ENCODE data around the gene OR1J1.

OR1J1 gene

GRCh38 chr9:122477826-122478225 lies at the start of gene OR1J1:
TSS of gene OR1J1 (minus strand) at chr9:122477926. CDS start at chr9:122477926, 0 bp downstream.
- no peak for DNase-seq

- DNase-seq, result no peak
These were observed 49.5 kb upstream of the OR1J1 start, which contains the start of gene OR1N1 for GRCh38 chr9:122527193-122527592. TSS of gene OR1N1 (minus strand) at chr9:122527293. CDS start at chr9:122527293, 0 bp downstream.

- DNase-seq, result no peak
These were observed 48.9 kb upstream of the OR1J1 start for GRCh38 chr9:122526602-122527001.

GRCh38 chr9:122519376-122519775 lies 41.6 kb upstream of the OR1J1 start:
- no peak for DNase-seq

GRCh38 chr9:122518841-122519240 lies 41.1 kb upstream of the OR1J1 start, which contains the start of gene OR1J4:
TSS of gene OR1J4 (plus strand) at chr9:122519141. CDS start at chr9:122519141, 0 bp downstream.
- DNase-seq, result no peak

DNA sequence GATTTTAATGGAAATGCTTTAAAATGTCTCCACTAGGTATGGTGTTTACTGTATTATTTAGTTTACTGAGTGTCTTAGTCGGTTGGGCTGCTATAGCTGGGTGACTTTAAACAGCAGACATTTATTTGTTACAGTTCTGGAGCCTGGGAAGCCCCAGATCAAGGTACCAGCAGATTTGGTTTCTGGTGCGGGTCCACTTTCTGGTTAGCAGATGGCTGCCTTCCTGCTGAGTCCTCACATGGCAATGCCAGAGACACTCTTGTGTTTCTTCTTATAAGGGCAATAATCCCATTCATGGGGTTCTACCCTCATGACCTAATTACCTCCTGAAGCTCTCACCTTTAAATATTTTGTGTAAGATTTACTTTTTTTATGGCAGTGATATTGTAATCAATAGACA lies 40.5 kb upstream of the OR1J1 start:
- DNase-seq, result no peak

DNA sequence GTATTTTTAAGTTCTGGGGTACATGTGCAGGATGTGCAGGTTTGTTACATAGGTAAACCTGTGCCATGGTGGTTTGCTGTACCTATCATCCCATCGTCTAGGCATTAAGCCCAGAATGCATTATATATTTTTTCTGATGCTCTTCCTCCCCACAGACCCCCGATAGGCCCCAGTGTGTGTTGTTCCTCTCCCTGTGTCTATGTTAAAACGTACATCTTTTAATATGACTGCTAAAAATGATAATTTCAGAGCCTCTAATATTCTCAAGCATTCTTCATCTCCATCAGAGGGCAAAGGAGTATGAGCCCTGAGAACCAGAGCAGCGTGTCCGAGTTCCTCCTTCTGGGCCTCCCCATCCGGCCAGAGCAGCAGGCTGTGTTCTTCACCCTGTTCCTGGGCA lies 32.8 kb upstream of the OR1J1 start, which contains the start of gene OR1J2:
TSS of gene OR1J2 (plus strand) at position 301 of the 400 bp plus-strand sequence. CDS start at position 301, 0 bp downstream.
- DNase-seq, result no peak

DNA sequence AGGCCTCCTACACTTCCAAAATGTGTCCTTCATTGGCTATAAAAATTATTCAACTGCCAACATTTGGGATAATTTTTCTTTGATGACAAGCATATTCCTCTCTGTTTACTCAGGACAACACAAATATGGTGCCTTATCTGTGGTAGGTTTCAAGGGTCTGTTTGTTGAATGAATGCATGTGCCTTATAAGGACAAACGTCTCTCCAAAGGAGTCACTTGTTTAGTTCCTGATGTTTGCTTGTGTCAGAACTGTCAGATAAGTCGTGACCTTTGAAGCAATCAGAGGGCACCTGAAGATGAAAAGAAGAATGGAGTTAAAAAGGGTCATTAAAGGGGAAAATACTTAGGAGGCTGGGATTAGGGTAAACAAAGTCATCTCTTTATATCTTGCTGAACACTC lies 29.2 kb upstream of the OR1J1 start:
- DNase-seq, result no peak

GRCh38 chr9:122498883-122499288 lies 21.2 kb upstream of the OR1J1 start:
- DNase-seq, result no peak

DNA sequence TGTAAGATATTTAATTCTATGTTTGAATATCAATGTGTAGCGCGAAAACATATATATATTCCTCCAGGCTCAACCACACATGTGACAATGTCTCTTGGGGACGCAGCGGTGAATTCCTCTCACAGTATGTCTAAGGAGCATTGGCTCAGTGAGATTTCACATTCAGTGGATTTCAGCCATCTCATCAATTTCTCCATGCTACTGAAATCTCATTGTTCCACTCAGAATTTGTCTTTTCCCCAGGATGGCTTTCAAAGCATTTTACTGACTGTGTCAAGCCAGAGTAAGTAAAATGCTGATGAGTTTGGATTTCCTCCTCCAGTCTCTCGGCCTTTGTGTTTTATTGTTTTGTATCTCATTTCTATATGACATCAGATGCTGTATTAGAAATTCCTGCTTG lies 1.3 kb upstream of the OR1J1 start:
- no peak for DNase-seq

DNA sequence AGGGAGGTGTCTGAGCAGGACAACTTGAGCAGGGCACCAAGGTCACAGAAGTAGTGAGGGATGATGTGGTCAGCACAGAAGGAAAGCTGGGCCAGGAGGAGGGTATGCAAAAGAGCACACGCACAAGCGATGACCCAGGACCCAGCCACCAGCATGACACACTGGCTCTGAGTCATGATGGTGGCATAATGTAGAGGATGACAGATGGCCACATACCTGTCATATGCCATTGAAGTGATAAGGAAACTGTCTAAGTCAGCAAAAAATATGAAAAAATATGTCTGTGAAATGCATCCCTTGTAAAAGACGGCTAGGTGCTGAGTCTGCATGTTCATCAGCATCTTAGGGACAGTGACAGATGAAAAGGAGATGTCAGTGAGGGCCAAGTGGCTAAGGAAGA lies 380 bp downstream of the OR1J1 start:
- DNase-seq, result no peak

DNA sequence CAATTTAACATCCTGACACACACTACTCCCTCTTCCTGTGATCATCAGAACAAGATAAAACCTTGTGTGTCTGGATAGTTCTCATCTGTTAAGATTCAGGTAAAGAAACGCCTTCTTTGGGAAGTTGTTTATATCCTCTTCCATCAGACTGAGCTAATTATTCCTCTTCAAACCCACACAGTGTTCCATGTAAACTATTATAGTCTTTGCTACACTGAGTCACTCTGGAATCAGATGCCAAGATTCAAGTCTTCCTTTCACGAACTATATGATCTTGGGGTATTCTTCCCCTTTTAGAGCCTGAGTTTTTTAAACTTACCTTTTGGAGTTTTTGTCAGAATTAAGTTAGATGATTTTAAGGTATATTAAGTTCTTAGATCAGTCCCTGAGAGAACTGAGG lies 2.0 kb downstream of the OR1J1 start:
- DNase-seq, result no peak

GRCh38 chr9:122474561-122474960 lies 3.2 kb downstream of the OR1J1 start:
- DNase-seq, result no peak

DNA sequence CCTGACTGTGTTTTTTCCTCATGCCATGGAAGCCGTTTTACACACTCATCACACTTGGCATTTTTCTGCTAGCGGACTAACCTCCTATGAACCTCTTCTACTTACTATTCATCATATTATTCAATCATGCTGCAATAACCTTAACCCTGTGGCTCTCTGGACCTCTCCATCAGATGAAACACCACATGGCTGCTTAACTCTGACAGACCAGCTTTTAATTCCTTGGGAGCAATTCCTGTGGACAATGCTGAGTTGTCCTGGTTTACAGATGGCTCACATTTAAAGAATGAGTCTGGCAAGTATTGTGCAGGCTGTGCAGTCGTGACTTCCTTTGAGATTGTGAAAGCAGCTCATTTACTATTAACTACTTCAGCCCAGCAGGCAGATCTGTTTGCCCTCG lies 9.0 kb downstream of the OR1J1 start:
- DNase-seq, result no peak

DNA sequence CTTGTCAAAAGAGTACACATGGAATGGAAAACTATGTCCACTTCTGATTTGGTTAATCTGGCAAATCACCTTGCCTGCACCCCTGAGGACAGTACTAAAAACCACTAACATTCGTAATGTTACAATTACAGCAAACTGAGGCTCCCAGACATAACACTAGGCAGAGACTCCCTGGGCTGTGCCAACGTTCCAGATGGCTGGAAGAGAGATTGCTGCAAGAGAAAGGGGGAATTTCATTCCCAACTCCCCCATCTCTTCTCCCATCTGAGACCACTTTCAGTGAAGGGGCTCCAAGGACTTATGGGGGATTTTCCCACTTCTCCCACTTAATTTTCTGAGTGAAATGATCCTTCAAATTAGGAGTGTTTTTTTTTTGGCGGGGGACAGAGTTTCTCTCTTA lies 11.3 kb downstream of the OR1J1 start:
- no peak for DNase-seq

DNA sequence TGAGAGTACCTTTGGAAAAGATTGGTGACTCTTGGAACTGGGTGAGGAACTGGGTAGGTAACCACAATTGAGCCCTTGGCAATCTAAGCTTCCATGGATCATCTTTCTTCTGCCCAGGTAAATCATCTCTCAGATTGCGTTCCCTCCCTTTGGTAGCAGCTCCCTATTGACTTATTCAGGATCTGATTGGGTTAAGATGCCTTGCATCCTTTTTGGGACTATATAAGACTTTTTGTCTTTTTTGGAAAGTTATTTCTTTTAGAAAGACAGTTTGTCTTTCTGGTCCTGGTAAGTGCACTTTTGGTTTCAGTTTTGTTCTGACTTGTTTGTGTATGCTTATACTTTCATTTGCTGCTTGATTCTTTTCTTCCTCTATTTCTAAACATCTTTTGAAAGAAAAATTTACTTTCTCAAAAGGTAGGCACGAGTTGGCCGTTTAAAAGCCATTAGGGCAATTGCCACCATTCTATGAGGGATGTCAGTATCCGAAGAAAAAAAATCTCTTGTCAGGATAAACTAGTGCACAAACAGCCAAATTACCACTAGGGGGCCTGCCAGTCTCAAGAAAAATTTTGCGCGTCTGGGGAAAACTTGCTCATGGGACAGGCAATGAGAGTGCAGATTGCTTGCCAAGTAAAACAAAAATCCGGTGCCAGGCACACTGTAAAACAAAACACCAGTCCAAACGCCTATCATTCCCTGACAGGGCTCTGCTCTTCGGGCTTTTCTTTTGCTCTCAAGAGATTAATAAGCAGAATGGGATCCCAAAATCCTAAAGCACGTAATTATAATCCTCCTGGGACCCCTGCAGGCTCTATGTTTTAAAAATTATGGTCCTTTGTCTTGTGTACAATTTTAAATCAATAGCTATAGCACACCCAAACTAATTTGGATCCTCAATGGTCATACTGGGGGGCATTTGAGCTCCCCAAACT lies 12.8 kb downstream of the OR1J1 start:
- peak; percentile 2 for DNase-seq

DNA sequence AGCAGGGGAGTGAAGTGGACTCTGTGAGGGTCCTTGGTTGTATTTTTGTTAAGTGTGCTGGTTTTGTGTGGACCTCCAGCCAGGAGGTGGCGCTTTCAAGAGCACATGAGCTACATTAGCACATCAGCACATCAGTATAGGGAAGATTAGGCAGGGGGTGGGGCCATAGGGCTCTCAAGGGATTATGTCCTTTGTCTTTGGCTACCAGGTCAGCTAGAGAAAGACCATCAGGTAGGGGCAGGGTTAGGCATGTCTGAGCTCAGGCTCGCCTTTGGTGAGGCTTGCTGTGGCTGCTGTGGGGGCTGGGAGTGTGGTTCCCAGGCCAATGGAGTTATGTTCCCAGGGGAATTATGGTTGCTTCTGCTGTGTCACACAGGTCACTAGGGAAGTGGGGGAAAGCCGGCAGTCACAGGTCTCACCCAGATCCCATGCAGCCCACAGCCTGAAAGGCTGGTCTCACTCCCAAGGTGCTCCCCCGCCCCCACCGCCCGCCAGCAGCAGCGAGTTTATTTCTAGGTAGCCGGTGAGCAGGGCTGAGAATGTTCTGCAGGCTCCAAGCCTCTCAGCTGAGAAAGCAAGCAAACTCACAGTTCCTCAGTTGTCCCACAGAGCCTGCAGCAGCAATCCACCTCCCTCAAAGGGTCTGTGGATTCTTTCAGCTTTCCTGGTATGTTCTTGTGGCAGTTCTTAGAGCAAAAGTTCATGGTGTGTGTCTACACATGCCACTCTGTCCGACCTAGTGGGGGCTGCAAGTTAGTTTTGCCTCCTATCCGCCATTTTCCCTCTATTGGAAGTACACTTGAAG lies 13.7 kb downstream of the OR1J1 start:
- DNase-seq, result no peak

DNA sequence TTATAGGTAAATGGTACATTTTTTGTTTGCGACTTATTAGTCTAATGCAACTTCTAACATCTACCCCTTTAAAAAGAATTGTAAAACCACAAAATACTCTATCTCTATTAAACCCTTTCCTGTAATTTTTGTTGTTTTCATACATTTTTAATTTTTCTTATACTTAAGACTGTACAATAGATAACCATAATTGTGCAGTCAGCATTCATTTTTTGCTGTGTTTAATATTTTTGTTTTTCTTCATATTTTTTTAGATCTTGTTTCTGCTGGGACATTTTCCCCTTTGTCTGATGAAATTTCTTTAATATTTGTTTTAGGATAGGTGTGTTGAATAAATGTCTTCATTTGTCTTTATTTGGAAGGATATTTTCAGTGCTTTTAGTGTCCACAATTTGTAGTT lies 19.9 kb downstream of the OR1J1 start:
- no peak for DNase-seq

DNA sequence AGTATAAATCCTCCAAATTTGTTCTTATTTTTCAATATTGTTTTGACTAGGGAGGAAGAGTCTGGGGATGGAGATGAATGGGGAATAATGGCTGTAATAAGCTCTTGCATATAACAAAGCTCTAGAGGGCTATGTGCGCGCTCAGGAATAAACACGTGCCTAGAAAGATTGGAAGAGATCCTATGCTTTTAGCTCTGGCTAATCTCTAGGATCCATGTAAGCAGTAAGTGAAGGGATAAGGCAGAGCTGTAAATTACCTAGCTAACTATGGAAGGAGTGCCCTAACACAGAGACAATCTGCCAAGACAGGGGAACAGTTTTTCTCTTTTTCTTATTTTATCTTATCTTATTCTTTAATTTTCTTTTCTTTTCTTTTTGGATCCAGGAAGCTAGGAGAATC lies 21.6 kb downstream of the OR1J1 start:
- no peak for DNase-seq

DNA sequence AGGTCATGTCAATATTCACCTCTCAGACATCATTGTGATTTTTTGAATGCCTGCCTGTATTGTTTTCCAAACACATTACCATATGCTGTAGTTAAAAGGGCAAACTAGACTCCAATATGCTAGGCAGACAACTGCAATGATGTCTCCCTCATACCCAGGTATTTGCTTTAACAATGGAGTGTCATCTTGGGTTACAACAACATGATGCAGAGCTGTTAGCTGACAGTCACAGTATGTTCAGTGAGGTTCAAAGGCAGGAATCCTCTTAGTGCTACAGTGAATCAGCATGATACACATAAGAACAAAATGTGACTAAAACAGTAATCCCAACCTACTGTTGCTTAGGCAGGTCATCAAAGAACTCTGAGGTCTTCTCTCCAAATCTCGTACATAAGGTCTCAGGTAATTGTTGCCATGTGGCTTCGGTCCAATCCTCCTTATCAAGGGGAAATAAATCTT lies 24.0 kb downstream of the OR1J1 start:
- DNase-seq, result no peak

GRCh38 chr9:122446819-122447484 lies 30.8 kb downstream of the OR1J1 start:
- DNase-seq, result no peak

GRCh38 chr9:122445155-122445749 lies 32.5 kb downstream of the OR1J1 start:
- no peak for DNase-seq

Data from SIG-M5 (cell line).